HG03196 (cell line): Measurements from ENCODE around the gene RASGRF2.

Experiments used
- ATAC-seq: cut with Tn5 transposase; IDR thresholded peaks from one replicate; pipeline ENCODE4 v1.9.1; 2021; ENCODE audit not compliant: unreplicated experiment

The RASGRF2 gene, protein sequence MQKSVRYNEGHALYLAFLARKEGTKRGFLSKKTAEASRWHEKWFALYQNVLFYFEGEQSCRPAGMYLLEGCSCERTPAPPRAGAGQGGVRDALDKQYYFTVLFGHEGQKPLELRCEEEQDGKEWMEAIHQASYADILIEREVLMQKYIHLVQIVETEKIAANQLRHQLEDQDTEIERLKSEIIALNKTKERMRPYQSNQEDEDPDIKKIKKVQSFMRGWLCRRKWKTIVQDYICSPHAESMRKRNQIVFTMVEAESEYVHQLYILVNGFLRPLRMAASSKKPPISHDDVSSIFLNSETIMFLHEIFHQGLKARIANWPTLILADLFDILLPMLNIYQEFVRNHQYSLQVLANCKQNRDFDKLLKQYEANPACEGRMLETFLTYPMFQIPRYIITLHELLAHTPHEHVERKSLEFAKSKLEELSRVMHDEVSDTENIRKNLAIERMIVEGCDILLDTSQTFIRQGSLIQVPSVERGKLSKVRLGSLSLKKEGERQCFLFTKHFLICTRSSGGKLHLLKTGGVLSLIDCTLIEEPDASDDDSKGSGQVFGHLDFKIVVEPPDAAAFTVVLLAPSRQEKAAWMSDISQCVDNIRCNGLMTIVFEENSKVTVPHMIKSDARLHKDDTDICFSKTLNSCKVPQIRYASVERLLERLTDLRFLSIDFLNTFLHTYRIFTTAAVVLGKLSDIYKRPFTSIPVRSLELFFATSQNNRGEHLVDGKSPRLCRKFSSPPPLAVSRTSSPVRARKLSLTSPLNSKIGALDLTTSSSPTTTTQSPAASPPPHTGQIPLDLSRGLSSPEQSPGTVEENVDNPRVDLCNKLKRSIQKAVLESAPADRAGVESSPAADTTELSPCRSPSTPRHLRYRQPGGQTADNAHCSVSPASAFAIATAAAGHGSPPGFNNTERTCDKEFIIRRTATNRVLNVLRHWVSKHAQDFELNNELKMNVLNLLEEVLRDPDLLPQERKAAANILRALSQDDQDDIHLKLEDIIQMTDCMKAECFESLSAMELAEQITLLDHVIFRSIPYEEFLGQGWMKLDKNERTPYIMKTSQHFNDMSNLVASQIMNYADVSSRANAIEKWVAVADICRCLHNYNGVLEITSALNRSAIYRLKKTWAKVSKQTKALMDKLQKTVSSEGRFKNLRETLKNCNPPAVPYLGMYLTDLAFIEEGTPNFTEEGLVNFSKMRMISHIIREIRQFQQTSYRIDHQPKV (N-terminal part only)

DNA sequence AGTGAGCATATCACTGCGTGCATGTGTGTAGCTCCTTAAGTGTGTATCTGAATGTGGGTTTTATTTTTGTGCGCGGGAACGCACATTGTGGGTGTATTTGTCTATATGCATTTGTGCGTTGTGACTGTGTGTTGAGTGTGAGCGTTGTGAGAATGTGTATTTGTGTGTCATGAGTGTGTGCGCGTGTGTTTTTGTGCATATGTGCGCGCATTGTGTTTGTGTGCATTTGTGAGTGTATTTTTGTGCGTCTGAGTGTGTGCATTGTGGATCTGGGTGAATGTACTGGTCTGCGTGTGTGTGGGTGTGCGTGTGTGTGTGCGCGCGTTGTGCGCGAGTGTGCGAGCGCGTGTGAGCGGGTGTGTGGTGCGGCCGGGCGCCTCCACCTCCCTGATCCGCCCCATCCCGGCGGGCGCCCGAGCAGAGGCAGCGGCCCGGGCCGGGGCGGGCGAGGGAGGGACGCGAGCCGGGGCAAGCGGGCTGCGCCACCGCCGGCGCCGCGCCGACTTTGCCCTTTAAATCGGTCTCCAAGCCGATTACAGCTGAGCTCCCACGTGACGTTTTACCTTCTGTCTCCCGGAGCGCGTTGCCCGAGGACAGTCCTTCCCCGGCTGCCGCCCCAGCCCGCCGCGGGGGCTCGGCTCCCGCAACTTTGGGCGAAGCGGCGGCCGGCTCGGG, at the start of gene RASGRF2:
Gene RASGRF2 (plus strand): TSS at position 596 of the 675 bp plus-strand sequence. CDS start 376 bp downstream, outside the sequence.
- ATAC-seq = no peak

DNA sequence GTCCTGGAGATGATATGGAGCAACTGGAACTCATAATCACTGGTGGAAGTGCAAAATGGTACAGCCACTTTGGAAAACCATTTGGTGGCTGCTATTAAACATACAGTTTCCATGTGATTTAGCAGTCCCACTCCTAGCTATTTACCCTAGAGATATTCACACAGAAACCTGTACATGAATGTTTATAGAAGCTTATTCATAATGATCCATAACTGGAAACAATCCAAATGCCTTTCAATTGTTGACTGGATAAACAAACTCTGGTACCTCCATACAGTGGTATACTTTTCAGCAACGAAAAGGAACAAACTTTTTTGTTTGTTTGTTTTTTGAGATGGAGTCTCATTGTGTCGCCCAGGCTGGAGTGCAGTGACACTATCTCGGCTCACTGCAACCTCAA, 47.7 kb upstream of the RASGRF2 start:
- ATAC-seq = no peak

- ATAC-seq = no peak
Measured at GRCh38 chr5:80915716-80916115, 44.4 kb upstream of the RASGRF2 start.

DNA sequence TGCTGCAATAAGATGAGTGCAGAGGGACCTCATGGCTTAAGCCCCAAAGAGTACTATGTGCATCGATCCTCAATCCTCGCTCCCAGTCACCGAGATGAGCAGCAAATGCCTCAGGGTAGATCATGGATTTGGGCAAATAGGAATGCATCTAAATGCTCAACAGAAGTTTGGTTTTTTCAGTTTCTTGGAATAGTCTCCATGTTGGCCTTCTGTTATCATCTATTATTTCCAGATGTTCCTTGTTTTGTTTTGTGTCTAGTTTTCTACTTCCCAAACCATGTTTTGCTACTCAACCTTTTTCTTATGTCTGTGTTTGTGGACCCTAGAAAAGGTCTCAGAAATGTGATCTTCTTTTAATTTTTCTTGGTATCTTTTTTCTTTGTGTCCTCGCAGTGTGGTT, 43.5 kb upstream of the RASGRF2 start:
- ATAC-seq = no peak

GRCh38 chr5:80917631-80918030, 42.5 kb upstream of the RASGRF2 start:
- ATAC-seq = no peak

GRCh38 chr5:80919678-80920196, 40.4 kb upstream of the RASGRF2 start:
- no peak for ATAC-seq

- no peak for ATAC-seq
Measured at GRCh38 chr5:80920333-80920732, 39.8 kb upstream of the RASGRF2 start.

- no peak for ATAC-seq
Measured at GRCh38 chr5:80921026-80921425, 39.1 kb upstream of the RASGRF2 start.

- ATAC-seq = no peak
Measured at GRCh38 chr5:80925931-80926330, 34.2 kb upstream of the RASGRF2 start.

- no peak for ATAC-seq
Measured at GRCh38 chr5:80926536-80926935, 33.6 kb upstream of the RASGRF2 start.

DNA sequence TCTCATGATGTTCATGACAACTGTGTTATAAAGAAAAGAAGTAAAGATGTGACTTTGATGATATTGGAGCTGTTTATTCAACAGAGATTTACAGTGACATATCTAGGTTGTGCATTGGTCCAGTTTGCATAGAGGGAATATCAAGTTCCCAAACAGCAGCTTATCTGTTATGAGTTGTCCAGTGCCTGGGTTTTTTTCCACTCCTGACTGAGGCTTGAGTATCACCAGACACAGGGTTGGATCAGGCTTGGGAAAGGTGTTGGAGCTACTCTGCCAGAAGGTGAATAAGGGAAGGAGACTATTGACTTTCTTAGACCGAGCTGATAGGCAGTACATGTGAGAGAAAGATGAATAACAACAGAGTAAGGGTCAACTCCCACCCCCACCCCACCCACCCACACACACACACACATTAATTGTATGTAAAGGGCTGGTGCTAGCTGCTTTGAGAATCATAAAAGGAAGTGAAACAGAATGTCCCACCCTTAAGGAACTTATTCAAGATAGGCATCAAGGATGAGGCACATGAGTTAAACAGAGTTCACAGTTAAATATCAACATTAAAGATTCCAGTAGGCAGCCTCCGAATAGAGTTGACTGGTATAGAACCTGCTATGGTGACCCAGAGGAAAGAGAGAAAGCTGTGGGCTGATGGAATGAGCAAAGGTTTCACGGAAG, 33.0 kb upstream of the RASGRF2 start:
- ATAC-seq = no peak

DNA sequence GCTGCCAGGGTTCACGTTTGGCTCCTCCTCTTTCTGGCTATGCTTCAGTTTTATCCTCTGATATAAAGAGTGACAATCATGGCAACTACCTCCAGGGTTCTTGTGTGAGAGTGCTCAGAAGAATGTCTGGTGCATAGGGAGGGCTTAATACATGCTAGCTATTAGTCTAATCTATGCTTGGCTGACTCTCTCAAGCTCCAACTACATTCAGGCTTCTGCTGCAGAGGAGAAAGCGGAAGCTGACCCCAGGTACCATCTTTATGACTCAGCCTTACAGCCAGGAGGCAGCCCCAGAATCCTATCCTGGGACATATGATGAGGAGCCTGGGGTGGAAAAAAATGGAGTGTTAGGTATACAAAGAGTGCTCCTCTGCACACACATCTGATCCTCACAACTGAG, 32.1 kb upstream of the RASGRF2 start:
- ATAC-seq = no peak

DNA sequence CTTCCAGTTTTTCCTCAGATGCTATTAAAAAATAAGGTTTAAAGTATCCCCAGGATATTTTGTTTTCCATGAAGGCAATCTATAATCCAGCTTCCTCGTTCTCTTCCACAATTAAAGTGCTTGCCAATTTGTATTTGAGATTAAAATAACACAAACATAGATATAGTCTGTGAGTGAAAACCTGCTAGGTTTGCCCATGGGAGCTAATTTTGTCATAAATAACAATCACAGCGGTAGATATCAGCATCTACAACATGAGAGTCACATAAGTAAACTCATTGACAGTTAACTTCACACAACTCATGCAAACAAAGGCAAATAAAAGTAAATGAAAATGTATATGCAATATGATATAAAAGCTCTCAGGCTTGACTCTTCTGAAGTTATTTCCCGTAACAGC, 29.2 kb upstream of the RASGRF2 start:
- ATAC-seq = no peak

- no peak for ATAC-seq
Measured at GRCh38 chr5:80931411-80931810, 28.8 kb upstream of the RASGRF2 start.

GRCh38 chr5:80933036-80933435, 27.1 kb upstream of the RASGRF2 start:
- ATAC-seq = no peak

DNA sequence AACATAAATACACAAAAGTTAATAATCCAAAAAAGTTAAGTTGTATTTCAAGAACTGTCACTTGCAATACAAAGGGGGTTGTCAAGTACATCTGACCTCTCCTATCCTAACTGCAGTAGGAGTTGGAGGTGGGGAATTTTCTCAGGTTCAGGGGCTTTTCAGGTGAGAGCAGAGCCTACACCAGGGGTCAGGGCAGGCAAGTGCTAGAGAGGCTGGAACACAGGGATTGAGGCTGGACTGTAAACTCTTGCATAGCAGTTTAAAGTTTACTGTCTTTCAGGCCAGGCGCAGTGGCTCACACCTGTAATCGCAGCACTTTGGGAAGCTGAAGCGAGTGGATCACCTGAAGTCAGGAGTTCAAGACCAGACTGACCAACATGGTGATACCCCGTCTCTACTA, 25.4 kb upstream of the RASGRF2 start:
- ATAC-seq = no peak

DNA sequence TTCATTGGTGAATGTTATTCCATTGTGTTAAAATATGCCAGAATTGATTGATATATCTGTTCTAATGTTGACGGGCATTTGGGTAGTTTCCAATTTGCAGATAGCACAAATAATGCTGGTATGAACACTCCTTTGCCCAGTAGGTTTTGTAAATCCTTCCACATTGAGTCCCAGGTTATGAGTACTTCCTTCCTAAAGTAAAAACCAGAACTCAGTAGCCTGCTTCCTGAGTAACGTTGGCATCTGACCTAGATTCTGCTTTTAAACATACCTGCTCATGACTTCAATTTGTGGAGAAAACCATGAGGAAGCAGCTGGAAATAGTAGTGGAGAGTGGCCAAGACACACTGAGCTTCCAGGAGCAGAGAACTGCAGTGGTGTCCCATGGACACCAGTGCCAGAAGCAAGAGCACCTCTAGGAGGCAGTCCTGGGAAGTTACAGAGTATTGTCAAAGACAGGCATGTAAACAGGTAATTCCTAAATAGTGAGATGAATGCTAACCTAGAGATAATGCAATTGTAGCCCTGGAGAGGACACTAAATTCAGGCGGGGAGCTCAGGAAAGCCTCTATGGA, 24.3 kb upstream of the RASGRF2 start:
- no peak for ATAC-seq

DNA sequence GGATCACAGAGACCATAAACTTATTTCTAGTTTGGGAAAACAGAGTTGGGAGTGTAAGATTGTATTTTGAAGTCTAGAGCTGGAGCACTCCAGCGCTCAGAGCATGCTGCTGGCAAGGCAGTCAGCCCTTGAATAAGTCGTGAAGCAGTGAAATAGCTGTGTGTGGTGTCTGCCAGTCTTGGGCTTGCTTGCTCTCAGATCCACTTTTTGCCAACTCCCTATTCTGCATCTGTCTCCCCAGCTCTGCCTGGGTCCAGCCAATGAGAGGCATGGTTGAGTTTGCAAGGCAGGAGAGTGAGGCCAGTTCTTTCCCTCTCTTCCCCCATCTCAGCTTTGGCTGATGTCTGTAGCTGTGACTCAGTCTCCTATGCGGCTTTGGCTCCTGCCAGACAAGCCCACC, 23.3 kb upstream of the RASGRF2 start:
- no peak for ATAC-seq

DNA sequence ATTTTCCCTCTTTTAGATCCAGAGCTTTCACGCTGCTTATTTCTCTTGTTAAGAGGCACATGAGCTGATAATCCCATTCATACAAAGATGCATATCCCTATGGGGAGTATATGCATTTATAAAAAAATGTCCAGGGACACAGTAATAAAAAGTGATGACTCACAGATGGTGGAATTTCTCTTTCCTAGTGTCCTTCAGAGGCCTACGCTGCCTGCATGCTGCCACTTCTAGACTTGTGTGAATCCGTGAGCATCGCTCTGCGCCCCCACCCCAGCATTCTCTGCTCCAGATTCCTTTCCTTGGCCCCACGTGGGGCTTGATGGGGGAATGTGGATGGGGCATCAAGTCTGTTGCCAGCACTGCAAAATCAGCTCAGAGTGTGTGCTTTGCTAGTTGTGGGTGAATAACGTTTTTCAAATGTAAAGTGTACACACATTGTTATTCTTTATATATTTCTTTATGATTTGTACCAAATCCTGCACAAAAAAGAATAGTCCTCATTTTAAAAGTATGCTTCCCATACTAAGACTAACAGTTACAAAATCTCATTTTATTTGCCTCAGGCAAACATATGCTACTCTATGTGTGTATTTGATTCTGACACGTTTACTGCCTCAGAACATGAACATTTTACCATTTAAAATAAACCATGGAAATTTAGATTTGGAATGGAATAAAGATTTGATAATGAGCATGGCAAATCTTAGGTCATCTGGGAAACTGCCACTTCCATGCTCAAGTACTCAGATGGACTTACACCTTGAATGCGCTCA, 22.4 kb upstream of the RASGRF2 start:
- ATAC-seq = no peak
